ENCODE results near the gene SENP7. TPM values are rescaled to one million over a fixed set of nuclear protein-coding genes. Genes with fewer than 3 reads are reported as not detected.

Gene SENP7
- polyA plus RNA-seq, 1 of the 3 experiments (the other 2 are of a cell fraction), result 2.7 TPM

GRCh38 chr3:101279162-101279561 is 233.8 kb downstream of the SENP7 start:
- Histone ChIP-seq H2AFZ (ENCODE audit: low read depth) (no peak overlapping the region), H4K20me1 (ENCODE audit: insufficient read depth) (no peaks in the 10 kb centered on the region), H3K36me3 (replicated peaks in 1 of 2; ENCODE audit: control insufficient read depth in 1 of 2, insufficient read depth in 2 of 2, low read length in 1 of 2) (no peaks in the 10 kb centered on the region), H3K9me2 (no peaks in the 10 kb centered on the region), H3K4me3 (ENCODE audit: low read depth in 2 of 2, low read length in 1 of 2) (no peak overlapping the region), H3K9me3 (no peaks in the 10 kb centered on the region), H3K4me1 (ENCODE audit: control insufficient read depth in 1 of 2, insufficient read depth in 2 of 2, low read depth in 1 of 2, low read length in 1 of 2) (no peaks in the 10 kb centered on the region; a peak in 1 of 4 replicates), H3K27ac (ENCODE audit: low read depth in 2 of 2, low read length in 1 of 2) (no peak overlapping the region), H3K27me3 (ENCODE audit: insufficient read depth) (no peaks in the 10 kb centered on the region), H3K79me2 (ENCODE audit: insufficient read depth) (no peaks in the 10 kb centered on the region), H3K4me2 (no peak overlapping the region), H3K9ac (no peak overlapping the region), H3F3A (replicated peaks; ENCODE audit: insufficient read depth) (no peaks in the 10 kb centered on the region)
- DNase-seq, result no peak
- ChIA-PET POLR2A (no interaction called here), CTCF (no interaction called here)
- TF ChIP-seq FOSL2 (IDR thresholded peaks at IDR 0.05; ENCODE audit: borderline replicate concordance, low read depth) (no peak), MXI1 (IDR thresholded peaks at IDR 0.05; ENCODE audit: low read depth, low read length) (no peak), SMC3 (IDR thresholded peaks at IDR 0.05; ENCODE audit: low read depth, low read length) (no peak), EP300 (IDR thresholded peaks at IDR 0.05; ENCODE audit: borderline replicate concordance in 1 of 2, low read depth in 1 of 2, low read length in 1 of 2) (no peak), ELF1 (IDR thresholded peaks at IDR 0.05) (no peak), ZBTB33 (IDR thresholded peaks at IDR 0.05; ENCODE audit: borderline replicate concordance, low read depth) (no peak)

- no peaks in the 10 kb centered on the region for H3F3A ChIP-seq (replicated peaks; ENCODE audit: insufficient read depth)
- no peak overlapping the region for H3K4me2 ChIP-seq
- H3K9me2 ChIP-seq, result no peaks in the 10 kb centered on the region
- CTCF ChIA-PET, result no interaction called here
- no peaks in the 10 kb centered on the region; a peak in 1 of 4 replicates for H3K4me1 ChIP-seq (ENCODE audit: control insufficient read depth in 1 of 2, insufficient read depth in 2 of 2, low read depth in 1 of 2, low read length in 1 of 2)
- H3K27me3 ChIP-seq (ENCODE audit: insufficient read depth), result no peaks in the 10 kb centered on the region
- H3K4me3 ChIP-seq (ENCODE audit: low read depth in 2 of 2, low read length in 1 of 2), result no peak overlapping the region
- no peaks in the 10 kb centered on the region for H3K36me3 ChIP-seq (replicated peaks in 1 of 2; ENCODE audit: control insufficient read depth in 1 of 2, insufficient read depth in 2 of 2, low read length in 1 of 2)
- POLR2A ChIA-PET, result no interaction called here
- H3K9ac ChIP-seq, result no peak overlapping the region
- DNase-seq, result no peak
- no peak overlapping the region for H2AFZ ChIP-seq (ENCODE audit: low read depth)
- TF ChIP-seq USF2 (IDR thresholded peaks at IDR 0.05; ENCODE audit: borderline replicate concordance, low read depth, low read length) (no peak), MEF2A (IDR thresholded peaks at IDR 0.05; ENCODE audit: borderline replicate concordance, low read depth) (no peak), RXRA (IDR thresholded peaks at IDR 0.05; ENCODE audit: borderline replicate concordance, low read depth) (no peak), ELF1 (IDR thresholded peaks at IDR 0.05) (no peak)
- H3K9me3 ChIP-seq, result no peaks in the 10 kb centered on the region
- H4K20me1 ChIP-seq (ENCODE audit: insufficient read depth), result no peaks in the 10 kb centered on the region
- H3K27ac ChIP-seq (ENCODE audit: low read depth in 2 of 2, low read length in 1 of 2), result no peak overlapping the region
- H3K79me2 ChIP-seq (ENCODE audit: insufficient read depth), result no peaks in the 10 kb centered on the region
Observed at GRCh38 chr3:101278727-101279126, 234.3 kb downstream of the SENP7 start.

Small RNAs within 50 kb of the gene (small RNA-seq; reads per million reads assigned to genes)
- gene RF00019, result 0 reads per million in 7 experiments

Other genes with a start within 250 kb of the SENP7 start
- gene IMPG2, start 192.6 kb downstream of the SENP7 start, polyA plus RNA-seq (2012; rRNA removed), result 0.03 and 0.10 TPM in 2 replicates
- gene TRMT10C, start 48.7 kb upstream of the SENP7 start, polyA plus RNA-seq (2012; rRNA removed), result 13.7 and 16.1 TPM in 2 replicates
- gene PCNP, start 61.0 kb upstream of the SENP7 start, polyA plus RNA-seq (2012; rRNA removed), result 45.3 and 45.8 TPM in 2 replicates
- 4.9 and 7.2 TPM in 2 replicates for gene ZBTB11, start 163.9 kb upstream of the SENP7 start, polyA plus RNA-seq (2012; rRNA removed)
- gene RPL24, start 173.5 kb upstream of the SENP7 start, polyA plus RNA-seq (2012; rRNA removed), result 1,143 and 1,159 TPM in 2 replicates
- 1.3 and 1.5 TPM in 2 replicates for gene CEP97, start 211.4 kb upstream of the SENP7 start, polyA plus RNA-seq (2012; rRNA removed)

Measured in SK-N-SH (cell line).